A673 (cell line): ENCODE measurements around the gene SOX15. TPM values are rescaled to one million over a fixed set of nuclear protein-coding genes. Genes with fewer than 3 reads are reported as not detected.

Experiments used
- BruUV-seq: library from RNA; stranded (reverse); fragments of 400-500 nt; replicated peaks from 2 replicates; lab custom pipeline; 2021; lab: Mats Ljungman, UMichigan
- CTCF ChIA-PET: fragments of 300-600 bp; sonication (Branson Sonifier 250); formaldehyde crosslinking; loops from one replicate; lab custom pipeline; 2022; ENCODE audit warnings: antibody characterized with exemption; lab: Charles Lee
- POLR2A ChIA-PET: fragments of 300-600 bp; sonication (Branson Sonifier 250); formaldehyde crosslinking; loops from one replicate; lab custom pipeline; 2022; ENCODE audit warnings: antibody characterized with exemption; ENCODE audit not compliant: low non-redundant PET; lab: Charles Lee
- DNase-seq: peaks from one replicate; pipeline ENCODE4 v3.0.0-alpha.2; 2015; ENCODE audit warnings: low spot score
- H3K27ac ChIP-seq: fragments of 200-600 bp; sonication (generic); 2 replicates; pipeline ENCODE4 v1.5.1; 2016; ENCODE audit warnings: mixed run types, low read depth, mild to moderate bottlenecking, mixed read lengths, antibody characterized with exemption, low read length; ENCODE audit not compliant: poor library complexity, severe bottlenecking
- H3K27me3 ChIP-seq: fragments of 200-600 bp; sonication (generic); replicated peaks from 2 replicates; pipeline ENCODE4 v1.6.1; 2017; ENCODE audit warnings: mixed run types, low read depth, mild to moderate bottlenecking, mixed read lengths, antibody characterized with exemption, low read length; ENCODE audit not compliant: insufficient read depth, poor library complexity
- H3K36me3 ChIP-seq: fragments of 200-600 bp; sonication (generic); 2 replicates; pipeline ENCODE4 v1.6.1; 2016; ENCODE audit warnings: mixed run types, mild to moderate bottlenecking, mixed read lengths, antibody characterized with exemption, low read length; ENCODE audit not compliant: insufficient read depth, poor library complexity, severe bottlenecking
- H3K4me1 ChIP-seq: fragments of 200-600 bp; sonication (generic); 2 replicates; pipeline ENCODE4 v1.6.1; 2017; ENCODE audit warnings: mixed run types, mild to moderate bottlenecking, mixed read lengths, antibody characterized with exemption, low read length; ENCODE audit not compliant: insufficient read depth, poor library complexity, severe bottlenecking
- H3K4me3 ChIP-seq: fragments of 200-600 bp; sonication (generic); 2 replicates; pipeline ENCODE4 v1.5.1; 2016; ENCODE audit warnings: low read depth, mixed run types, mild to moderate bottlenecking, mixed read lengths, low read length; ENCODE audit not compliant: poor library complexity, severe bottlenecking
- H3K9me3 ChIP-seq: fragments of 200-600 bp; sonication (generic); 2 replicates; pipeline ENCODE4 v1.6.1; 2016; ENCODE audit warnings: mixed run types, low read depth, mild to moderate bottlenecking, mixed read lengths, antibody characterized with exemption, low read length; ENCODE audit not compliant: poor library complexity, severe bottlenecking
- EZH2 ChIP-seq: fragments of 200-600 bp; sonication (generic); IDR thresholded peaks from 2 replicates; pipeline ENCODE4 v1.6.1; 2017; ENCODE audit warnings: borderline replicate concordance, low read depth, mild to moderate bottlenecking, mixed read lengths, antibody characterized with exemption, low read length; ENCODE audit not compliant: poor library complexity, severe bottlenecking
- intact Hi-C: fragments of 100-400 bp; cut with micrococcal nuclease; formaldehyde crosslinking; loops from one replicate; pipeline ENCODE4 v1.10.0; 2022; ENCODE audit not compliant: unreplicated experiment
- total RNA-seq: library from RNA; stranded (reverse); gene quantifications from 2 replicates; pipeline ENCODE4 v1.2.3, GENCODE V29; 2021
- TF ChIP-seq, protein P1 (sequence below): fragments of 300-800, 200-600 bp; sonication (generic); conservative IDR thresholded peaks from 2 replicates; pipeline ENCODE4 v1.5.1; 2017; ENCODE audit warnings: low read depth, mild to moderate bottlenecking, antibody characterized with exemption, low read length, moderate library complexity, mixed read lengths

Gene SOX15
- total RNA-seq, 1 experiment from 2014 or later = 1.3 TPM

DNA sequence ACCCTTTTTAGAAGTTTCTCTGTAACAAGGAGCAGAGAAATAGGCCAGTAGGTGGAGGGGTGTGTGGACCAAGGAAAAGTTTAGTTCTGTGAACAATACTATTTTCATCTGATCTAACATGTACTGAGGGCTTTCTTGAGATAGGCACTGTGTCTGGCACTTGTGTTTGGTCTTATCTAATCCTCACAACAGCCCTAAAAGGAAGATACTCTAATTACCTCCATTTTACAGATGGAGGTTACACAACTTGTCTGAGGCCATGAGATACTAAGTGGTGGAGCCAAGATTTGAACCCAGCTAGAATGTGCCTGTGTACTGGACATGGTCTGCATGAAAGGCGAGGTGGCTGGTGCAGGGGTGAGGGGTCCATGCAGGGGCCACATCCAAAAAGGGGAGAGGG is 36.5 kb downstream of the SOX15 start:
- no TSS peak for BruUV-seq
- H3K27ac ChIP-seq = no peak overlapping the region
- peaks cover 10% of the 10 kb centered on the region for H3K4me1 ChIP-seq
- TF ChIP-seq EZH2 = no peak
- TF ChIP-seq, protein P1, sequence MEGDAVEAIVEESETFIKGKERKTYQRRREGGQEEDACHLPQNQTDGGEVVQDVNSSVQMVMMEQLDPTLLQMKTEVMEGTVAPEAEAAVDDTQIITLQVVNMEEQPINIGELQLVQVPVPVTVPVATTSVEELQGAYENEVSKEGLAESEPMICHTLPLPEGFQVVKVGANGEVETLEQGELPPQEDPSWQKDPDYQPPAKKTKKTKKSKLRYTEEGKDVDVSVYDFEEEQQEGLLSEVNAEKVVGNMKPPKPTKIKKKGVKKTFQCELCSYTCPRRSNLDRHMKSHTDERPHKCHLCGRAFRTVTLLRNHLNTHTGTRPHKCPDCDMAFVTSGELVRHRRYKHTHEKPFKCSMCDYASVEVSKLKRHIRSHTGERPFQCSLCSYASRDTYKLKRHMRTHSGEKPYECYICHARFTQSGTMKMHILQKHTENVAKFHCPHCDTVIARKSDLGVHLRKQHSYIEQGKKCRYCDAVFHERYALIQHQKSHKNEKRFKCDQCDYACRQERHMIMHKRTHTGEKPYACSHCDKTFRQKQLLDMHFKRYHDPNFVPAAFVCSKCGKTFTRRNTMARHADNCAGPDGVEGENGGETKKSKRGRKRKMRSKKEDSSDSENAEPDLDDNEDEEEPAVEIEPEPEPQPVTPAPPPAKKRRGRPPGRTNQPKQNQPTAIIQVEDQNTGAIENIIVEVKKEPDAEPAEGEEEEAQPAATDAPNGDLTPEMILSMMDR = no peak
- ChIA-PET POLR2A (no interaction called here), CTCF (no interaction called here)
- H3K27me3 ChIP-seq = no peaks in the 10 kb centered on the region
- no peak for DNase-seq
- H3K9me3 ChIP-seq = no peaks in the 10 kb centered on the region
- no peak overlapping the region for H3K4me3 ChIP-seq
- H3K36me3 ChIP-seq = no peaks in the 10 kb centered on the region
- intact Hi-C loops = no loop called here

DNA sequence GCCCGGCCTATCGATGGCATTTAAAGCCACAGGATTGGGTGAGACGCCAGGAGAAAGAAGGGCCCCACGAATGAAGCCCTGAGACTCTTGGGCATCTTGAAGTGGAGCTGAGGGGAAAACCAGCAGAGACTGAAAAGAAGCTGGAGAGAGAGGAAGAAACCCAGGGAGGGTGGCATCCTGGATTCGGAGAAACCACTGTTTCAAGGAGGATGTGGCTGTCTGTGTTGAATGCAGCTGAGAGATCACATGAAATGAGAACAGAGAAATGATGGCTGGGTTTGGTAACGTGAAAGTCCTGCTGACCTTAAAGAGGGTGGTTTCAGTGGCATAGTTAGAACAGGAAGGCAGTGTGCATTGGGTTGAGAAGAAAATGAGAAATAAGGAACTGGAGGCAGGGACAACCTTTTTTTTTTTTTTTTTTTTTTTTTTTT is 37.3 kb downstream of the SOX15 start:
- DNase-seq = no peak
- no peak for TF ChIP-seq EZH2
- TF ChIP-seq, protein P1 = no peak
- Histone ChIP-seq H3K9me3 (no peaks in the 10 kb centered on the region), H3K4me1 (peaks cover 3% of the 10 kb centered on the region), H3K4me3 (no peak overlapping the region), H3K27me3 (no peaks in the 10 kb centered on the region), H3K27ac (no peak overlapping the region), H3K36me3 (no peaks in the 10 kb centered on the region)
- ChIA-PET CTCF (interaction anchor here (0.7 kb wide), 1 partner anchor 855 kb away, joined by 5 read pairs; no protein-coding TSS in a partner anchor), POLR2A (no interaction called here)
- intact Hi-C loops = no loop called here
- no TSS peak for BruUV-seq

DNA sequence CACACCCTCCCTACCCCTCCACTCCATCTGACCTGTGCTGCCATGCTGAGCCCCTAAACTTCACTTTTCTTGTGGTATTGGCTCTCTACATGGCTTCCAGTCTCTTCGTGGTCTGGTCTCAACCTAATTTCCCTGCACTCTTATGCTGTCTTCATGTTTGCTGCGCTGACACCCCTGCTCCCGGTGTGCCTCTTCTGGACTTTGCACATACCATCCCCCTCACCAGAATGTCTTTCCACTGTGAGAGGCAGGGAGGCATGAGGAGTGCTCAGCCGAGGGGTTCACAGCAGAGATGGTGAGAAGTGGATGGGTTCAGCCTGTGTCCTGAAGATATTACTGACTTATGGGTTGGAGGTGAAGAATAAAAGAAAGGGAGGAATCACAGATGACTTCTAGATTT is 38.5 kb downstream of the SOX15 start:
- POLR2A ChIA-PET = no interaction called here

More for the DNA sequence above, 38.5 kb downstream of the SOX15 start:
- H3K4me1 ChIP-seq = no peaks in the 10 kb centered on the region
- no peak overlapping the region for H3K4me3 ChIP-seq
- H3K36me3 ChIP-seq = no peaks in the 10 kb centered on the region
- no peaks in the 10 kb centered on the region for H3K9me3 ChIP-seq
- no TSS peak for BruUV-seq
- DNase-seq = no peak
- intact Hi-C loops = no loop called here
- H3K27ac ChIP-seq = no peak overlapping the region
- no peaks in the 10 kb centered on the region for H3K27me3 ChIP-seq
- CTCF ChIA-PET = no interaction called here
- TF ChIP-seq, protein P1 = no peak
- no peak for TF ChIP-seq EZH2
